Measurements from ENCODE around the gene CADPS.

The CADPS gene

GRCh38 chr3:62615258-62615849, 259.9 kb downstream of the CADPS start:
- Histone ChIP-seq H3K36me3 (ENCODE audit: control insufficient read depth, insufficient read depth, low read length) (no peaks in the 10 kb centered on the region), H3K9me3 (ENCODE audit: control insufficient read depth, insufficient read depth, low read length) (no peaks in the 10 kb centered on the region), H3K9ac (ENCODE audit: low read depth, low read length) (no peak overlapping the region), H3K4me1 (ENCODE audit: control insufficient read depth, insufficient read depth, low read length) (no peaks in the 10 kb centered on the region), H3K27me3 (ENCODE audit: control insufficient read depth, insufficient read depth, low read length) (no peaks in the 10 kb centered on the region), H3K4me3 (ENCODE audit: low read depth, low read length) (no peak overlapping the region)

GRCh38 chr3:62614527-62614926, 260.7 kb downstream of the CADPS start:
- no peak overlapping the region for H3K9ac ChIP-seq (ENCODE audit: low read depth, low read length)
- H3K27me3 ChIP-seq (ENCODE audit: control insufficient read depth, insufficient read depth, low read length), result no peaks in the 10 kb centered on the region
- no peak overlapping the region for H3K4me3 ChIP-seq (ENCODE audit: low read depth, low read length)
- no peaks in the 10 kb centered on the region for H3K4me1 ChIP-seq (ENCODE audit: control insufficient read depth, insufficient read depth, low read length)
- H3K9me3 ChIP-seq (ENCODE audit: control insufficient read depth, insufficient read depth, low read length), result no peaks in the 10 kb centered on the region
- H3K36me3 ChIP-seq (ENCODE audit: control insufficient read depth, insufficient read depth, low read length), result no peaks in the 10 kb centered on the region

- no peaks in the 10 kb centered on the region for H3K27me3 ChIP-seq (ENCODE audit: control insufficient read depth, insufficient read depth, low read length)
- H3K4me3 ChIP-seq (ENCODE audit: low read depth, low read length), result no peak overlapping the region
- H3K36me3 ChIP-seq (ENCODE audit: control insufficient read depth, insufficient read depth, low read length), result no peaks in the 10 kb centered on the region
- H3K9me3 ChIP-seq (ENCODE audit: control insufficient read depth, insufficient read depth, low read length), result no peaks in the 10 kb centered on the region
- no peaks in the 10 kb centered on the region for H3K4me1 ChIP-seq (ENCODE audit: control insufficient read depth, insufficient read depth, low read length)
- no peak overlapping the region for H3K9ac ChIP-seq (ENCODE audit: low read depth, low read length)
Measured at GRCh38 chr3:62611541-62612240, 263.5 kb downstream of the CADPS start.

- Histone ChIP-seq H3K27me3 (ENCODE audit: control insufficient read depth, insufficient read depth, low read length) (no peaks in the 10 kb centered on the region), H3K9ac (ENCODE audit: low read depth, low read length) (no peak overlapping the region), H3K9me3 (ENCODE audit: control insufficient read depth, insufficient read depth, low read length) (no peaks in the 10 kb centered on the region), H3K4me1 (ENCODE audit: control insufficient read depth, insufficient read depth, low read length) (no peaks in the 10 kb centered on the region), H3K4me3 (ENCODE audit: low read depth, low read length) (no peak overlapping the region), H3K36me3 (ENCODE audit: control insufficient read depth, insufficient read depth, low read length) (no peaks in the 10 kb centered on the region)
Measured at GRCh38 chr3:62607287-62608029, 267.8 kb downstream of the CADPS start.

GRCh38 chr3:62605413-62606068, 269.7 kb downstream of the CADPS start:
- Histone ChIP-seq H3K9ac (ENCODE audit: low read depth, low read length) (no peak overlapping the region), H3K36me3 (ENCODE audit: control insufficient read depth, insufficient read depth, low read length) (no peaks in the 10 kb centered on the region), H3K4me1 (ENCODE audit: control insufficient read depth, insufficient read depth, low read length) (no peaks in the 10 kb centered on the region), H3K4me3 (ENCODE audit: low read depth, low read length) (no peak overlapping the region), H3K9me3 (ENCODE audit: control insufficient read depth, insufficient read depth, low read length) (no peaks in the 10 kb centered on the region), H3K27me3 (ENCODE audit: control insufficient read depth, insufficient read depth, low read length) (no peaks in the 10 kb centered on the region)

GRCh38 chr3:62604751-62605351, 270.4 kb downstream of the CADPS start:
- Histone ChIP-seq H3K9me3 (ENCODE audit: control insufficient read depth, insufficient read depth, low read length) (no peaks in the 10 kb centered on the region), H3K9ac (ENCODE audit: low read depth, low read length) (no peak overlapping the region), H3K4me1 (ENCODE audit: control insufficient read depth, insufficient read depth, low read length) (no peaks in the 10 kb centered on the region), H3K27me3 (ENCODE audit: control insufficient read depth, insufficient read depth, low read length) (no peaks in the 10 kb centered on the region), H3K4me3 (ENCODE audit: low read depth, low read length) (no peak overlapping the region), H3K36me3 (ENCODE audit: control insufficient read depth, insufficient read depth, low read length) (no peaks in the 10 kb centered on the region)

- no peaks in the 10 kb centered on the region for H3K36me3 ChIP-seq (ENCODE audit: control insufficient read depth, insufficient read depth, low read length)
- H3K27me3 ChIP-seq (ENCODE audit: control insufficient read depth, insufficient read depth, low read length), result no peaks in the 10 kb centered on the region
- no peak overlapping the region for H3K4me3 ChIP-seq (ENCODE audit: low read depth, low read length)
- no peak overlapping the region for H3K9ac ChIP-seq (ENCODE audit: low read depth, low read length)
- H3K4me1 ChIP-seq (ENCODE audit: control insufficient read depth, insufficient read depth, low read length), result no peaks in the 10 kb centered on the region
- no peaks in the 10 kb centered on the region for H3K9me3 ChIP-seq (ENCODE audit: control insufficient read depth, insufficient read depth, low read length)
Measured at GRCh38 chr3:62604298-62604697, 270.9 kb downstream of the CADPS start.

- Histone ChIP-seq H3K4me1 (ENCODE audit: control insufficient read depth, insufficient read depth, low read length) (no peaks in the 10 kb centered on the region), H3K36me3 (ENCODE audit: control insufficient read depth, insufficient read depth, low read length) (no peaks in the 10 kb centered on the region), H3K4me3 (ENCODE audit: low read depth, low read length) (no peak overlapping the region), H3K27me3 (ENCODE audit: control insufficient read depth, insufficient read depth, low read length) (no peaks in the 10 kb centered on the region), H3K9me3 (ENCODE audit: control insufficient read depth, insufficient read depth, low read length) (no peaks in the 10 kb centered on the region), H3K9ac (ENCODE audit: low read depth, low read length) (no peak overlapping the region)
Measured at GRCh38 chr3:62602987-62603386, 272.2 kb downstream of the CADPS start.

- Histone ChIP-seq H3K27me3 (ENCODE audit: control insufficient read depth, insufficient read depth, low read length) (no peaks in the 10 kb centered on the region), H3K4me1 (ENCODE audit: control insufficient read depth, insufficient read depth, low read length) (no peaks in the 10 kb centered on the region), H3K36me3 (ENCODE audit: control insufficient read depth, insufficient read depth, low read length) (no peaks in the 10 kb centered on the region), H3K9ac (ENCODE audit: low read depth, low read length) (no peak overlapping the region), H3K9me3 (ENCODE audit: control insufficient read depth, insufficient read depth, low read length) (no peaks in the 10 kb centered on the region), H3K4me3 (ENCODE audit: low read depth, low read length) (no peak overlapping the region)
Measured at GRCh38 chr3:62602129-62602770, 273.0 kb downstream of the CADPS start.

- Histone ChIP-seq H3K4me3 (ENCODE audit: low read depth, low read length) (no peak overlapping the region), H3K9me3 (ENCODE audit: control insufficient read depth, insufficient read depth, low read length) (no peaks in the 10 kb centered on the region), H3K9ac (ENCODE audit: low read depth, low read length) (no peak overlapping the region), H3K27me3 (ENCODE audit: control insufficient read depth, insufficient read depth, low read length) (no peaks in the 10 kb centered on the region), H3K36me3 (ENCODE audit: control insufficient read depth, insufficient read depth, low read length) (no peaks in the 10 kb centered on the region), H3K4me1 (ENCODE audit: control insufficient read depth, insufficient read depth, low read length) (no peaks in the 10 kb centered on the region)
Measured at GRCh38 chr3:62601238-62602070, 273.8 kb downstream of the CADPS start.

Measured in iPS-15b (cell line).